ENCODE data around the gene CD58.

The CD58 gene

GRCh38 chr1:116544588-116545358, 26.1 kb downstream of the CD58 start:
- DNase-seq (ENCODE audit: low spot score): no peak

DNA sequence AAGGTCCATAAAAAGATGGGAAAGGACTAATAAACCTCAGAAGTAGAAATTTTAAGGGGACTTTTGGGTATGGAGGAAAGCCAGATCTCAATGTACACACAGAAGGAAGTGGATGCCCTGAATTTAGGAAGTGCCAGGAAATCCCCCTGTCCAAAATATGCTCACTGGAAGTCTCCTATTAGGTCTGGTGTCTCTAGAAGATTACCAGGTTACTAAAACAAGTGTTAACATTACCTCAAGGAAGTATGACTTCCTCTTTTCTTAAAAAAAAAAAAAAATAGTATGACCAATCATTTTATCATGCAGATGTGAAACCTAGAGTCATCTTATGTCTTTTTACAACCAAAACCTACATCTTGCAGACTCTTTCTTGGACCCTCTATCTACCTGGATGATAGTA, 30.7 kb downstream of the CD58 start:
- DNase-seq (ENCODE audit: low spot score): no peak

DNA sequence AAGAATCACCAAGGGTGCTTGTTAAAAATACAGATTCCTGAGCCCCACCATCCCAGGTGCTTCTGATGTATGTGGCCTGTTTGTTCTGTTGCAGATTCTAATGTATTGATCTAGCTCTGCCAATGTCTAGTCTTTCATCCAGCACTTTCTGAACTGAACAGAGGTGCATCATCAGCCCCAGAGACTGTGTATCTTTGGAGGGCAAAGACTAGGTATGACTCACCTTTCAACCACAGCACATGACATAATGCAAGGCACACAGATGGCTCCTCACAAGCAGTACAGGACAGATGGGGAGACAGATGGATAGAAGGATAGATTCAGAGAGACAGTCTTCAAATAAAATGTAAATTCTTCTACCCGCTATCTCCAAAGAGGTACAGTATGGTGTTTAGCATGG, 32.3 kb downstream of the CD58 start:
- no peak for DNase-seq (ENCODE audit: low spot score)

DNA sequence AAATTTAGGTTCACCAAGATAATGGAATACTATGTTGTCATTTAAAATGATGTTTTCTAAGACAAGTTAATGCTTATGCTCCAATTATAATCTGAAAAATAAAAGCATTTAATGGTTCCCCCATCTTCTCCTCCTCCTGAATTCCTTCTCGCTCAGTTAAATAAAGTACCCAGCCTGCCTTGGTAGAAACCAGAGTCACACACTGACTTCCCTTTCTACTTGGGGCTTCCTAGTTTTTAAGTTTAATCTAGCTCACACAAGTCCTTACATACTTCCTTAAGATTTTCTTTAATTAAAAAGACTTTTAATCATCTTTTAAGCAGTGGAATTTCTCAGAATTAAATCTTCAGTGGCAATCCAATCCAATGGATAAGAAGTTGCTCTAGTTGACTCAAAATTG, 32.9 kb downstream of the CD58 start:
- no peak for DNase-seq (ENCODE audit: low spot score)

GRCh38 chr1:116537040-116537831, 33.6 kb downstream of the CD58 start:
- no peak for DNase-seq (ENCODE audit: low spot score)

GRCh38 chr1:116534014-116534739, 36.6 kb downstream of the CD58 start:
- no peak for DNase-seq (ENCODE audit: low spot score)

GRCh38 chr1:116533429-116533820, 37.4 kb downstream of the CD58 start:
- no peak for DNase-seq (ENCODE audit: low spot score)

GRCh38 chr1:116532671-116533428, 38.0 kb downstream of the CD58 start:
- no peak for DNase-seq (ENCODE audit: low spot score)

DNA sequence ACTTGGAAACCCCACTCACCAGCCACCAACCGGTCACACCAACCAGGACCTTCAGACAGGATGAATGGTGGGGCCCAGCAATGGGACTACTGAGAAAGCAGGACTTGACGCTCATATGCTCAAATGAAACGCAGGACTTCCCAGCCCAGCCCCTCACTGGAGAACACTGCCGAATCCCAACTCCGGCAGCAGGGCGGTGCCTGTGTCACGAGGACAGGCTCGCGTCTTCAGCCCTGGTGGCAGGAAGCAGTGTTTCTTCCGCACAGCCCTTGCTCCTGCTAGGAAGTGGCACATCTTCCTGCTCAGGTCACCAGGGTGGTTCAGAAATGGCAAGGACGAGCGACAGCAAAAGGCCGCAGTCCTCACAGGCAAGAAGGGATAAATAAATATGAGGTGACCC, 38.9 kb downstream of the CD58 start:
- no peak for DNase-seq (ENCODE audit: low spot score)

DNA sequence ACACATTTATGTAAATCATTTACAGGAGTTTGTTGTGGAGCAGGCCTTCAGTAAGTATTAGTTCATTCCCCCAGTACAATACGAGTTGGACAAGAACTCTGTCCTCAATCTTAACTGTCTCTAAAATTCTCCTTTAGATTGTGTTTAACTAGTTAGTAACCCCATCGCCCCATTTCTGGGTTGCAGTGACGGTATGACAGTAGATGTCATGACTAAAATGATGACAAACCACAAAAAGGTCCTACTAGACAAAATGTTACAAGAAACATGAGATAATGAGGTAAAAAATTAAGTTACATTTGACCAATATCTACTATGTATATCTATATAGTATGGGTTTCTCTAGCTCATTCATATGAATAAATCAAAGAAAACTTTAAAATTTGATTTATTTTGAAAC, 41.1 kb downstream of the CD58 start:
- DNase-seq (ENCODE audit: low spot score): no peak

DNA sequence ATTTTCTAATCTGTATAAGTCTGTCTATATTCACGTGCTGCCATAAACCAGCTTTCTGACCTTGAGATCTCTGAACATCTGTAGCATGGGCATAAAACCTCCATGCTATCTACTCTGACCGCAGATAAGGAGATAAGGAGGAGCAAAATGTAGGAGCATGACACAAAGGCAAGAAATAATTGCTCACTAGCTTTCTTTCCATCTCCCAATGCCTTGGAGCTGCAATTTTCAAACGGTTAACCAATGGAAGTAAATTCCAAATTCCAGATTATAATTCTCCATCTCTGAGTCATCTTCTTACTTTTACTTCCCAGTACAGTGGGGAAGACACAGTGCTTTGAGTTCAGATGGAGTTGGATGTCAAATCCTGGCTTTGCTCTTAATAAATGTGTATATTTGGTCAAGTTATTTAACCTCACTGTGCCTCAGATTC, 41.6 kb downstream of the CD58 start:
- DNase-seq (ENCODE audit: low spot score): no peak

DNA sequence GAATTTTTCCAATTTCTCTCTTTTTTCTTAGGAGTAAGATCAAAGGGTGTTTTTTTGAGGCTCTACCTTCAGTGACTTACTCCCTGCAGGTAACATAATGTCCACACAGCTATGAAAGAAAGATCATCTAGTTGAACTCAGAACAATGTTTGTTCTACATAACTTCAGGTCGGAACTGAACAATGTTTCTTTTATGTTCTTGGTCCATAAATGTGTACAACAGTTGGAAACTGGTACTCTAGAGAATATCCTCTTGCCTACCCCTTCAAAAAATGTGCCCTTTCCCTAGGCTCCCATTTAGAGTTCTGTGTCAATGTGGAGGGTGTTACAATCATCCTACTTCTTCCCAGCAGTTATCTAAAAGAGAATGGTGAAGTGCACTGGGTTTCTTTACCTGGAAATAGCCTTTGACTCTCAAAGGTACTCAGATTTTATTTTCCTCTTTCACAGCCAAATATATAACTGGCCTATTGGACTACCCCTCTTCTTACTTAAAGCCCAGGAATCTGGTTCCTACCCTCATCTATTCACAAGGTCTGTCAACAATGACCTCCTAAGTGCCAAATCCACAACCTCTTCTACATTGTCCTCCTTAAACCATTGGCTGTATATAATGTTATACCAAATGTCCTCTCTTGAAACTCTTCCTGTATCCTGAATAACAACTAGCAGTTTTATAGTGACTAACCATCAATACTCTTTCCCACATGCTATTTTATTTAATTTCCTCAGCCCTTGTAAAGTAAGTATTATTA, 42.3 kb downstream of the CD58 start:
- DNase-seq (ENCODE audit: low spot score): no peak

GRCh38 chr1:116525440-116525839, 45.4 kb downstream of the CD58 start:
- DNase-seq (ENCODE audit: low spot score): no peak

DNA sequence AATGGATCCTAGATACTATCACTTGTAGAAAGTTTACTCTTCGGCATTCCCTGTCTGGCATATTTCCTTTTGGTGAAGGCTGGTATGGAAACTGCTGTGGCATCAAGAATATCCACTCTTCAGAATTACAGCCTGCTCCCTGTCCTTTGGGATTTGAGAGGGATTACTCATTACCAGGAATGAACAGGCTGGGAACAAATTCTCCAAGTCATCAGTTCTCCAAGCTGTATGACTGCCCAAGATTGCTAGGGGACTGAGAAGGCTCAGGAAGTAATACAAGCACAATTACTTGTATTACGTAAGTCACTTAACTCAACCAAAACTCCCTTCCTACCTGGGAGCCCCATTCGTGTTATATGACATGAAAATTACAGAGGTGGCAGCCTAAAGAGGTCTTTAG, 49.6 kb downstream of the CD58 start:
- no peak for DNase-seq (ENCODE audit: low spot score)

- DNase-seq (ENCODE audit: low spot score): no peak
These were observed 52.4 kb downstream of the CD58 start for GRCh38 chr1:116518400-116518799.

GRCh38 chr1:116516631-116517030, 54.2 kb downstream of the CD58 start:
- DNase-seq (ENCODE audit: low spot score): no peak

GRCh38 chr1:116515702-116516101, 55.1 kb downstream of the CD58 start:
- DNase-seq (ENCODE audit: low spot score): no peak

DNA sequence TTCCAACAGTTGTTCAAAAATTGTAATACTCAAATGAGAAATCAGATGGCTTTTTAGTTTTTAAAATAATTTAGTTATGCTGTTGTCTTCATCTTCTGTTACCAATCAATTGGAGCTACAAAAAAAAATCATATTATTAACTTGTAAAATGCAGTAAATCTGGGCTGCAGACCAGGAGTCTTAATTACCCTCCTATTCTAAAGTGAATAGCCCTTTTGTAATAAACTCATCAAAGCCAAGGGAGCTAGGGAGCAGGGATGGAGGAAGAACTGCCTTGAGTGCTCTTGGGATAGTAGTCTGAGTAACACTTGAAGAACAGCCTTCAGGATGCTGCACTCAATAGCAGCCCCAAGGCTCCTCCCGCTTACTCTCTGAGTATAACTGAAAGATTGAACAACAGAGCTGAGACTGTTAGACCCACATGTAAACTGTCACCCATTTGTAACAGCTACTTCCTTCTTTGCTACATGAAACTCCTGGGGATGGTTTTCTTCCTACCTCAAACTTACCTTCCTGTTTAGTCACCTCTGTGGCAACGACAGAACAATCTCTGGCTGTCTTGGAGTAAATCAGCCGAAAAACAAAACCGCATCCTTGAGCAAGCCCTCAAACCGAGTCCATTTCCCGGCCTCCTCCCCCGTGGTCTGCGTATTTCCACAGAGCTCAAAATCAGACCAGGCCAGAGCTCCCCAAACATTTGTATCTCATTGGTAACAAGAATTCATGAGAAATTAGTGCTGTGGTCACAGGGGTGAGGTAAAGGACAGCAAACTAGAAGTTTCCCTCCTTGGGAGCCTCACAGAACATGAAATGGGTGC, 55.9 kb downstream of the CD58 start:
- no peak for DNase-seq (ENCODE audit: low spot score)

DNA sequence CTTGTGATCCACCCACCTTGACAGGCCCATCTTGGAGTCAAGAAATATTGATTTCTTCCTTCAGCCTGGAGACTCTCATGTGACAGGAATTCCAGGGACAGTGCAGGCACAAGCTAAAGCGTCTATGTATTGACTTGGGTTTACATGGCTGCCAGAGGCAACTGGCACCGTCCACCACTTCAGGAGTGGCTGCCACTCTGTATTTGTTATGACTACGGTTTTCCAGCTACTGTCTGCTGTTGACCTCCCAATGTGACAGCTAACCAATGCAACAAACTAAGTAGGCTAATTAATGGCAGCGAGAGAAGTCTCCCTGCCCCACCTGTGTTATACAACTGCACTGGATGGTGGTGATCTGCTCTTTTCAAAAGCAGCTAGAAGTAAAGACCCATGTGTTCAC, 56.9 kb downstream of the CD58 start:
- DNase-seq (ENCODE audit: low spot score): no peak

GRCh38 chr1:116511459-116512019, 59.3 kb downstream of the CD58 start:
- DNase-seq (ENCODE audit: low spot score): no peak
